SH-SY5Y (cell line): ENCODE measurements around the gene MYO7B.

Source experiments
- GATA2 ChIP-seq: IDR thresholded peaks from 2 replicates; pipeline ENCODE4 v1.6.1; 2011; ENCODE audit warnings: mild to moderate bottlenecking, low read depth, low read length
- GATA3 ChIP-seq: IDR thresholded peaks from 2 replicates; pipeline ENCODE4 v1.6.1; 2011; ENCODE audit warnings: low read depth, mild to moderate bottlenecking, low read length, moderate library complexity

- TF ChIP-seq GATA3 (no peak), GATA2 (no peak)
These were observed 23.1 kb upstream of the MYO7B start for GRCh38 chr2:127512362-127512761.
